ENCODE results near the gene SERPINA6. TPM values are rescaled to one million over a fixed set of nuclear protein-coding genes. Genes with fewer than 3 reads are reported as not detected.

The SERPINA6 gene
- total RNA-seq, 2 donors from 2014 or later, result 3.4 to 5.7 TPM

GRCh38 chr14:94330857-94331256 lies 7.7 kb upstream of the SERPINA6 start:
- Histone ChIP-seq H3K27me3 (no peaks in the 10 kb centered on the region), H3K4me1 (no peaks in the 10 kb centered on the region)

GRCh38 chr14:94330432-94330831 lies 7.3 kb upstream of the SERPINA6 start:
- intact Hi-C loops (cut with DNase I), result no loop called here
- Histone ChIP-seq H3K9me3 (no peaks in the 10 kb centered on the region), H3K4me3 (no peak overlapping the region), H3K27ac (no peak overlapping the region), H3K9ac (ENCODE audit: low read depth in 2 of 2, low read length in 2 of 2) (no peak overlapping the region), H3K36me3 (no peaks in the 10 kb centered on the region), H3K27me3 (no peaks in the 10 kb centered on the region), H3K4me1 (no peaks in the 10 kb centered on the region)
- TF ChIP-seq, protein P1, sequence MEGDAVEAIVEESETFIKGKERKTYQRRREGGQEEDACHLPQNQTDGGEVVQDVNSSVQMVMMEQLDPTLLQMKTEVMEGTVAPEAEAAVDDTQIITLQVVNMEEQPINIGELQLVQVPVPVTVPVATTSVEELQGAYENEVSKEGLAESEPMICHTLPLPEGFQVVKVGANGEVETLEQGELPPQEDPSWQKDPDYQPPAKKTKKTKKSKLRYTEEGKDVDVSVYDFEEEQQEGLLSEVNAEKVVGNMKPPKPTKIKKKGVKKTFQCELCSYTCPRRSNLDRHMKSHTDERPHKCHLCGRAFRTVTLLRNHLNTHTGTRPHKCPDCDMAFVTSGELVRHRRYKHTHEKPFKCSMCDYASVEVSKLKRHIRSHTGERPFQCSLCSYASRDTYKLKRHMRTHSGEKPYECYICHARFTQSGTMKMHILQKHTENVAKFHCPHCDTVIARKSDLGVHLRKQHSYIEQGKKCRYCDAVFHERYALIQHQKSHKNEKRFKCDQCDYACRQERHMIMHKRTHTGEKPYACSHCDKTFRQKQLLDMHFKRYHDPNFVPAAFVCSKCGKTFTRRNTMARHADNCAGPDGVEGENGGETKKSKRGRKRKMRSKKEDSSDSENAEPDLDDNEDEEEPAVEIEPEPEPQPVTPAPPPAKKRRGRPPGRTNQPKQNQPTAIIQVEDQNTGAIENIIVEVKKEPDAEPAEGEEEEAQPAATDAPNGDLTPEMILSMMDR (IDR thresholded peaks at IDR 0.05), result no peak
- DNase-seq, result no peak

More at GRCh38 chr14:94330857-94331256, 7.7 kb upstream of the SERPINA6 start:
- TF ChIP-seq, protein P1 (IDR thresholded peaks at IDR 0.05), result no peak
- Histone ChIP-seq H3K4me3 (no peak overlapping the region), H3K9ac (ENCODE audit: low read depth in 2 of 2, low read length in 2 of 2) (no peak overlapping the region), H3K27ac (no peak overlapping the region), H3K9me3 (no peaks in the 10 kb centered on the region), H3K36me3 (no peaks in the 10 kb centered on the region)
- intact Hi-C loops (cut with DNase I), result no loop called here
- DNase-seq, result no peak

DNA sequence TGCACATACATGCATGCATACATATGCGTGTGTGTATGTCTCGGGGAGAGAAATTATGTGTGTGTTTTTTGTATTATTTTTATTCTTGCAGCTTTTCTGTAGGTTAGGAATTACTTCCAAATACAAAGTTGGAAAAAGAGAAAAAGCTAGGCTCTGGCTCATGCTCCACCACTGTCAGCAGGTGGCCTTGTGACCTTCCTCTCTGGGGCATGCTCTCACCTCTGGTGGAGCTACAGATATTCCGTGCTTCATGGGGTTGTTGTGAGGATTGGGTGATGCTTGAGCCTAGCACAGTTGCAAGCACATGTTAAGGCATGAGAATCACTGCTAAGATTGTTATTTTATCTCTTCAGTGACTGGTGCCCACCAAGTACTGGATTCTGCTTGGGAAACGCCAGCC lies 6.7 kb upstream of the SERPINA6 start:
- no peak overlapping the region for H3K27ac ChIP-seq
- intact Hi-C loops (cut with DNase I), result no loop called here
- TF ChIP-seq, protein P1 (IDR thresholded peaks at IDR 0.05), result no peak
- H3K36me3 ChIP-seq, result no peaks in the 10 kb centered on the region
- no peaks in the 10 kb centered on the region for H3K27me3 ChIP-seq
- H3K9ac ChIP-seq (ENCODE audit: low read depth in 2 of 2, low read length in 2 of 2), result no peak overlapping the region
- H3K4me1 ChIP-seq, result no peaks in the 10 kb centered on the region
- DNase-seq, result no peak
- no peaks in the 10 kb centered on the region for H3K9me3 ChIP-seq
- H3K4me3 ChIP-seq, result no peak overlapping the region

- no peaks in the 10 kb centered on the region for H3K27me3 ChIP-seq
- H3K9me3 ChIP-seq, result no peaks in the 10 kb centered on the region
- TF ChIP-seq, protein P1 (IDR thresholded peaks at IDR 0.05), result no peak
- no peak overlapping the region for H3K27ac ChIP-seq
- no peaks in the 10 kb centered on the region for H3K36me3 ChIP-seq
- H3K4me1 ChIP-seq, result no peaks in the 10 kb centered on the region
- DNase-seq, result no peak
- H3K9ac ChIP-seq (ENCODE audit: low read depth in 2 of 2, low read length in 2 of 2), result no peak overlapping the region
- intact Hi-C loops (cut with DNase I), result no loop called here
- no peak overlapping the region for H3K4me3 ChIP-seq
Measured at GRCh38 chr14:94328196-94328595, 5.1 kb upstream of the SERPINA6 start.

DNA sequence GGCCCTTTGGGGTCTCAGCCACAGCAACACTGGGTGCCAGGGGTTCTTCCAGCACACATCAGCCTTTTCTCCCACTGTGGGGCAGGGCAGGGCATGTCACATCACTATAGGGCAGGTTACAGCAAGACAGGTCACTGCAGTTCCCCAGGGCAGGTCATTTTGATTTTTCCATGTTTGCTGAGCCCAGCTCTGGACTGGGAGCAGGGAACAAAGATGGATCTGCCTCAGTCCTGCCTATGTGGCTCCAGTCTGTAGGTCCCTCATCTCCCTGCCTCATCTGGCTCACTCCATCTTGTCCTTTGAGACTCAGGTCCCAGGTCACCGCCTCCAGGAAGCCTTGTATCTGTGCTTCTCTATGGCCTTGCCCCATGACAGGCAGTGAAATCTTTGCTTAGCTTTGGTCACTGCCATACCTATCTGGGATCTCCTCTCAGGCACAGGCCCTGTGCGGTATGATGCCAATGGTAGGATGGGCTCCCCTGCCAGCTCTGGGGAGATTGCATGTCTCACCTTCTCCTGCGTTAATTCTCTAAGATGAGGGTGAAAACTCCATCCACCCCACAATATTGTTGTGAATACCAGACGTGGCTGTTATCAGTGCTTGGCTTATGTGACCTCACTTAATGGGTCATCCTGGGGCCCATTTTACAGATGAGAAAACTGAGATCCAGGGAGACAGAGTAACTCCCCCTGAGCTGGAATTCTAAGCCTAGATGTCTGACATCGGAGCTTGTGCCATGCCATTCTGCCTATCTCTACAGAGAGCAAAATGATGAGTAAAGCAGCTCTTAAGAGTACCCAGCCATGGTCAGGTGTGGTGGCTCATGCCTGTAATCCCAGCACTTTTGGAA lies 1.5 kb downstream of the SERPINA6 start:
- TF ChIP-seq, protein P1 (IDR thresholded peaks at IDR 0.05), result no peak
- peak overlapping the region; percentile 72 for H3K27ac ChIP-seq
- DNase-seq, result no peak
- no peaks in the 10 kb centered on the region for H3K9me3 ChIP-seq
- H3K4me1 ChIP-seq, result peaks cover 5% of the 10 kb centered on the region
- H3K4me3 ChIP-seq, result no peak overlapping the region
- intact Hi-C loops (cut with DNase I), result no loop called here
- H3K36me3 ChIP-seq, result no peaks in the 10 kb centered on the region
- no peaks in the 10 kb centered on the region for H3K27me3 ChIP-seq
- no peak overlapping the region for H3K9ac ChIP-seq (ENCODE audit: low read depth in 2 of 2, low read length in 2 of 2)
